SKM-1 (cell line): ENCODE data around the gene NEURL1B.
"Not testable (repeated sequence)": the region's sequence is repeated elsewhere in the genome, so short reads cannot be mapped to it uniquely, and the experiment has no call there.

Experiments
- DNase-seq: peaks from one replicate; lab custom pipeline; 2025; ENCODE audit not compliant: unreplicated experiment; lab: John Stamatoyannopoulos, UW

Gene NEURL1B

DNA sequence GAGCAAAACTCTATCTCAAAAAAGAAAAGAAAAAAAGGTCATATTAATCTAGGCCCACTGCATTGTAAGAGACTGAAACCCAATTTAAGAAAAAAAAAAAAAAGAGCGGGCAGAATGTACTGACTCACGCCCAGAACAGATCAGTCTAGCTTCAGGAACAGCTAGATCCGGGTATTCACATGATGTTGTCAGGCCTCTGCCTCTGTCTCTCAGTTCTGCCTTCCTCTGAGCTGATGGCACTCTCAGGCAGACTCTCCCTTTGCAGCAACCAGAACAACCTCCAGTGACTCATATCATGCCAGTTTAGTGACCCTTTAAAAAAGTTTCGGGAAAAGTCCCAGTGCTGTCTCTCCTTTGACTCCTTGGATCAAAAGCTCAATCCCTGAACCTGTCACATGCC is 53.0 kb downstream of the NEURL1B start:
- DNase-seq, result no peak

GRCh38 chr5:172694541-172694940 is 53.5 kb downstream of the NEURL1B start:
- no peak for DNase-seq

- DNase-seq, result no peak
Observed at GRCh38 chr5:172695232-172696054, 54.4 kb downstream of the NEURL1B start.

- DNase-seq, result no peak
Observed at GRCh38 chr5:172696171-172696849, 55.2 kb downstream of the NEURL1B start.

DNA sequence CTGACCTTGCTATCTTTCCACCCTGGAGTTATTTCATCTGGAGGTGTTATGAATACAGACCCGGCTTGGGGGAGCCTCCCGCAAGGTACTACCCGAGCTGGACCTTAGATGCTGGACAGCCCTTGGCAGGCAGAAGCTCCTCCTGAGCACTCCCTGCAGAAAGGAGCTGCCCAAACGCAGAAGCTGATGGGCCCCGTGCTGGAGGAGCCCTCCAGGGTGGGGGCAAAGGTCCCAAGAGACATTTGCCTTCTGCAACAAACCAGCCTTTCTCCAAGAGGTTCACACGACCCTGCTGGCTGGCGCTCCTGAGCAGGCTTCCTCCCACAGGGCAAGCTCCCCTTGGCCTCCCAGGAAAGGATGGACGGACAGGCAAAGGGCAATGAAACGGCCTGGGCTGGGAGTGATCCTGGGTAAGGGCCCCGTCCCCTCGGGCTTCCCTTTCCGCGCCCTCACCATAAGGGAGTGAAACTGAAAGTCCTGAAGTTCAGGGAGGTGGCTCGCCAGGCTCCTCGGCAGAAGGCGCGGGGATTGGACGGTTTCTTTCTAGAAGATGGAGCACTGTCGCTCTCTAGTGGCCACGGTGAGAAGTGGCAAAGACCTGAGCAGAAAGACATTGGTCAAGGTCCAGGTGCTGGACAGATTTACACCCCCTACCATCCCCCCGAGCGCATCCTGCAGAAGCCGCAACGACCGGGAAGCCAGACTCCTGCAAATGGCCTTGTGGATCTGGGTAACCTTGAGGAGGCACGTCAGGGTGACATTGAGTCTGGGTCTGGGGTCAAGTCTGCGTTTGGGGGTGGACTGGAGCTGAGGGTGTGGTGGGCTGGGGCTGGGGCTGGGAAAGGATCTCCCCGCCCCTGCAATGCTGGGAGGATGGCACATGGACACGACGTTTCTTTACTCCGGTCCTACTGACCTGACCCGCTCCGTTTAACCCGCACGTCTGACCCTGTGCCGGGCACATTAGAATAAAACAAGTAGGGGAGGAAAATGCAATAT is 56.4 kb downstream of the NEURL1B start:
- peak; percentile 84 for DNase-seq

GRCh38 chr5:172699423-172699822 is 58.4 kb downstream of the NEURL1B start:
- DNase-seq, result no peak

GRCh38 chr5:172699999-172700364 is 58.9 kb downstream of the NEURL1B start:
- DNase-seq, result no peak

DNA sequence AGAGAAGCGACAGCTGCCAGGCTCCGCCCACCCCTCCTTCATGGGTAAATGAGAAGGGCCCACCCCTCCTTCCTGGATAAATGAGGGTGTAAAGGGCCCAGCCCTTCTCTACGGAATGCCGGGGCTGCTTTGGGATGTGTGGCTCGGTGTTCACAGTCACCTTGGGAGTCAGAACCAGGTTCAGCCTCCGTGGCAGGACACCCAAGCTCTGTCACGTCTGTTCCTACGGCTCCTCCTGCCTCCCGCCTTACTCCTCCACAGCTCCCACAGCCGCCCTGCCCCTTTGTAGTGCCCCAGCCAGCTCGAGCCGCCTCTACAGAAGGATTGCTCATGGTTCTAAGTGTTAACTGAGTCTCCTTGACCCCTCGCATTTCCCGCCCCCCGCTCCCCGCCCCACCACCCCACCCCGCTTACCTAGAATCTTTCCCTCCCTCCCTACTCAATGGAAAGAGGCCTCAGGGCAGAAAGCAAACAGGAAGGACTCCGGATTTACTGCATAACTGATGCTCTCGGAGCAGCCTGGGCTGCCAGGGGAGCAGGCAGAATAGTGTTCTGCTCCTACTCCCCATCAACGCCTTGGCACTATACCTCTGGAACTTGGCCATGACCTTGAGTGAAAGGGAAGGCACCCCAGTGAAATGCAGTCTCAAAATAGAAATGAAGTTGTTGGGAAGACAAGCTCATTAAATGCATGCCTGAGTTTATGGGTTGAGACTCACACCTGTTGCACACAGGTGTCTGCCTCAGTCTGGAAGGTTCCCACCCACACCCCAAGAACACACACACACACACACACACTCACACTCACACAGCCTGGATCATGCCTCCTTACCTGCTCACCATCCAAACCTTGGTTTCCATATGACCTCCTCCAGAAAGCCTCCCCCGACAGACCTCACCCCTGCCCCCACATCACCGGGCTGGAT is 59.6 kb downstream of the NEURL1B start:
- DNase-seq, result no peak

DNA sequence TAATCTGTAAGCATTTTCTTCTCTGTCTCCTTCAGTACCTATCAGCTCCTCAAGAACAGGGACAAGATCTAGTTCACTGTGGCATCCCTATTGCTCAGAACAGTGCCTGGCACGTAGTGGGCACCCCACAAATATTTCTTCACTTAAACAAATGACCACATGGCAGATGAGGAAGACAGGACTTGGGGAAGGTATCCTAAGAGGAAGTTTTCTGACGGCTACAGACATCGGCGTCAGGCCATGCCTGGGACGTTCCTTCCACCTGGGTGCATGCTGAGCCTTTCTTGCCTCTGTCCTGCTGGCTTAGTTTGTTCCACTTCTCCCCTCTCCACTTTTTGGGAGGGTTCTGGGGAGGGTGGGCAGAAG is 60.2 kb downstream of the NEURL1B start:
- DNase-seq, result peak; percentile 16

GRCh38 chr5:172703952-172704351 is 62.9 kb downstream of the NEURL1B start:
- DNase-seq, result no peak

GRCh38 chr5:172705576-172706084 is 64.6 kb downstream of the NEURL1B start:
- DNase-seq, result no peak

- DNase-seq, result no peak
Observed at GRCh38 chr5:172706796-172707195, 65.7 kb downstream of the NEURL1B start.

GRCh38 chr5:172707285-172708182 is 66.5 kb downstream of the NEURL1B start:
- peak; percentile 64 for DNase-seq

- no peak for DNase-seq
Observed at GRCh38 chr5:172708183-172708505, 67.1 kb downstream of the NEURL1B start.

- DNase-seq, result no peak
Observed at GRCh38 chr5:172710676-172711075, 69.6 kb downstream of the NEURL1B start.

DNA sequence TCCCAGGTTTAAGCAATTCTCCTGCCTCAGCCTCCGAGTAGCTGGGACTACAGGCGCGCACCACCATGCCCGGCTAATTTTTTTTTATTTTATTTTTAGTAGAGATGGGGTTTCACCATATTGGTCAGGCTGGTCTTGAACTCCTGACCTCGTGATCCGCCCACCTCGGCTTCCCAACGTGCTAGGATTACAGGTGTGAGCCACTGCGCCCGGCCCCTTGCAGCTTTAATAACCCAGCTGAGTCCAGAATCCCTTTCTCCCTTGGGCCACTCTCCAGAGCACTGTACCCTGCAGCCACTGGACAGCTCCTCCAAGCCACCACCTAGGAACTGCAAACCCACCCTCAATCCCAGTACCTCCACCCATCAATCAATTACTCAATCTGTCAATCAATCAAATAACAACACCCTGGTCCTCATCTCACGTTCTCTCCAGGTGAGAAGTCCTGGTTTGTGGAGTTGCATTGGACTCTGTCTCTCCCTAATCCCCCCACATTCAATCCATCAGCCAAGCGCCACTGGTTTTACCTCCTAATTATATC is 70.3 kb downstream of the NEURL1B start:
- not testable (repeated sequence) for DNase-seq

DNA sequence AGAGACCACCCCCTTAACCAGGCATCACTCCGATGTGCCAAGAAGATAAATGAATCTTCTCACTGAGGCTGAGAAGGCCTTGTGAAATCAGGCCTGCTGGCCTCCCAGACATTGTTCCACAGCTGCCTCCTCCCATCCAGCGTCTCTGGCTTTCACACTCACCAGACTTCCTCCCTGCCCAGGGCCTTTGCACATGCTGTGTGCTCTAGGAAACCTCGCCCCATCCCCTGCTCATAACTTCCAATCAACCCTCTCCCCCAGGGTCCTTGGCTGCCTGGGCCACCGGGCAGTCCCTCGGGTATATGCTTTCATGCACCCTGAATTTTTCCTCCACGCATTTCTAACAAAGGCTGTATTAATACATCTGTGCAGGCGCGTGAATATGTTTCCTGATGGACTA is 71.5 kb downstream of the NEURL1B start:
- no peak for DNase-seq

DNA sequence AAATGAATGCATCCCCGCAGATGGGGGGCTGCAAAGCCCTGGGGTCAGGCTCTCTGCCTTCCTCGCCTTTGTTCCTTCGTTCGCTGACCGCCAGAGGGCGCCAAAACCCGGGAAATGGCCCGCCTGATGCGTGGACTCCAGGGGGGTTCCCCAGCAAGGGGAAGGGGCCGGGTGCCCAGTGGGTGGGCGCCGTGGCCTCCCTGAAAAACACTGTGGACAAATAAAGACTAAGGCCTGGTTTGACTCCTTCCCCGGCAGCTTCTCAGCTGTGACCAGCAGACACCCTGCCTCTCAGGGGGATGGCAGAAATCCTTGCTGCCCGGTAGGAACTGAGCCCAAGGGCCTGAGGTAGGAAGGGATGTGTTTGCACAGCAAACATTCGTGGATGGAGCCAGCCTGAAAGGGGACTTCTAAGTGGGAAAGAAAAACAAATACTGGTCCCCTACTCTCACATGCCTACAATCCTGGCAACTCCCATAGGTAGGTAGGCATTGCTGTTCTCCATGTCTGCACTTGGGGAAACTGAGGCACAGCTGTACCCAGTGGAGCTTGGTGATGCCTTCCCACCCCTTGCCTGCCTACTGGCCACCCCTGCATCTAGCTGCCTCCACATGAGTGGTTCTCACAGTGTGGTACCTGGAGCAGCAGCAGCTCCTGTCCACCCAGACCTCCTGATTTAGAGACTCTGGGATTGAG is 72.2 kb downstream of the NEURL1B start:
- no peak for DNase-seq
